ENCODE data around the gene TOMM5. TPM values are rescaled to one million over a fixed set of nuclear protein-coding genes. Genes with fewer than 3 reads are reported as not detected.

The TOMM5 gene
- total RNA-seq = 10 to 100 TPM; 71.6 to 75.6 TPM

GRCh38 chr9:37592108-37592951 is at the start of gene TOMM5:
TOMM5 (minus strand) TSS chr9:37592597; CDS start chr9:37592532, 65 bp downstream.

GRCh38 chr9:37575921-37576721 is 16.3 kb downstream of the TOMM5 start, which contains the start of gene FBXO10:
FBXO10 (minus strand) TSS chr9:37576380; CDS start chr9:37541768, 34,612 bp downstream.

Other genes starting within 250 kb of the TOMM5 start
- 10 to 100 TPM; 59.8 to 63.9 TPM for gene GRHPR, start 169.9 kb downstream of the TOMM5 start, total RNA-seq
- 10 to 100 TPM; 11.5 to 11.7 TPM for gene ZBTB5, start 127.1 kb downstream of the TOMM5 start, total RNA-seq
- 10 to 100 TPM; 29.0 to 29.2 TPM for gene POLR1E, start 106.6 kb downstream of the TOMM5 start, total RNA-seq
- 1 to 10 TPM; 2.5 to 3.5 TPM for gene FBXO10, start 16.2 kb downstream of the TOMM5 start, total RNA-seq
- not detected for gene FRMPD1, start 58.4 kb upstream of the TOMM5 start, total RNA-seq
- gene TRMT10B, start 161.2 kb upstream of the TOMM5 start, total RNA-seq = 10 to 100 TPM; 14.6 to 15.4 TPM
- 10 to 100 TPM; 50.4 to 65.0 TPM for gene EXOSC3, start 192.5 kb upstream of the TOMM5 start, total RNA-seq
- gene DCAF10, start 208.2 kb upstream of the TOMM5 start, total RNA-seq = 10 to 100 TPM; 16.9 to 20.4 TPM